ENCODE measurements around the gene PELO.

PELO gene

DNA sequence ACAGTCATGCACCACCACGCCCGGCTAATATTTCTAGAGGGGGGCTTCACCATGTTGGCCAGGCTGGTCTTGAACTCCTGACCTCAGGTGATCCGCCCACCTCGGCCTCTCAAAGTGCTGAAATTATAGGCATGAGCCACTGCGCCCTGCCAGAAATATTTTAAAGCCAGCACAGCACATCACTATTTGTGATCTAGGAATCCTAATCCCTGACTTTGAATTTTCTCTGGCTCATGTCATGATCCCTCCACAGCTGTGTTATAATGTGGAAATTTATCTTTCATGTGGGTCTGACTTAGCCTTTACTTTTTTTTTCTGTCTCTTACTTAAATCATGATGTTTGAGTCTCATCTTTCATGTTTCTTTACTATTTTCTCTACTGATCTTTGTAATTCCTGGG, 18.7 kb upstream of the PELO start:
- DNase-seq: no peak
- in situ Hi-C loops (cut with MboI; ENCODE audit: low pct_unique_long_range_greater_than_20kb, low sequenced_read_pairs): no loop called here

DNA sequence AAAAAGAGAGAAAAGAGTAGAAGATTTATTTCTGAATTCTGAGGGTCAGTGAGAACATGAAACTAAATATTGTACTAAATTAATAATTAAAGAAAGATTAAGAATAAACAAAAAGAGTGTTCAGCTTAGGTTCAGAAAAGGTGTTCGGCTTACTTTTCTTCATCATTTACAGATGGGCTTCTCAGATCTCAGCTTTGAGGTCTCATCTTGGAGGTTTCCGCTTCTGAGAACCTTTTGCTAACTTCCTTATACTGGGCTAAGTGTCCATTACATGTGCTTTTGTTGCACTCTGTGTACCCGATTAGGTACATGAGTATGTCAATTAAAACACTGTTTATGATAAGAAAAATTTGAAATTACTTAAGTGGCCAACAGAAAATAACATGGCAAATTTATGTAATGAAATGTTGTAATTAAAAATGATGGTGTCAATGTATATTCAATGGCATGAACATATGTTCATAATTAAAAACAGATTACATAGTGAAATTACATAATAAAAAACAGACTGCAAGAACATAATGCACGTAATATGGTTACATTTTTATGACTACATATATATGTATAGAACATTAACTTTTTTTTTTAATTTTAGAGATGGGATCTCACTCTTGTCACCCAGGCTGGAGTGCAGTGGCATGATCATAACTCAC, 17.3 kb upstream of the PELO start:
- no peak for DNase-seq
- in situ Hi-C loops (cut with MboI; ENCODE audit: low pct_unique_long_range_greater_than_20kb, low sequenced_read_pairs): no loop called here

DNA sequence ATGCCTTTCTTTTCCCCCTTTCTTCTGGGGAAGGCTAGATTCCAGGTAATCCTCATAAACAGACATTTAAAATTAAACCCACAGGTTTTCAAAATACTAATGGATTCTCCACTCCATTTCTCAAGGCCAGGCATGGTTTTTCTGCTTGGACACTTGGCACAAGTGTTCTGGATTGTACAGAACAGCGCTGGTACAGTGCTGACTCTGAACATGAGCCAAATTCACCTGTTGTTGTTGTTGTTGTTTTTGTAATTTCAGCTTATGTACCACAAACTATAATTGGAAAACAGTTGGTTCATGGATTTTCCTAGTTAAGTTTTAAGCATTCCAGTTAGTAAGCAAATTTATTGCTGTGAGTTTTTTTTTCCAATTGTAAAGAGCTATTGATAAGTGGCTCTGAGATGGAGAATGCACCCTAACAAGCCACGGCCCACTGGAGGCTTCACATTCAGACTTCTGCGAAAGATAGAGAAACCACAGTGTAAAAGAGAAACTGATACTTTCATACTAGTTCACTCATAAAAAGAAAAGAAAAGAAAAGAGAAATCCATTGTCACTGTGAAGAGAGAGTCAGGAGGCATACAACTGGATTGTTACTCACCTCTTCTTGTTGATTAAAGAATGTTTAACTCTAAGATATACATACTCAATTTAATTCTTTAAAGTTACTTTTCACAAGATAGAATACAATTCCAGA, 16.2 kb upstream of the PELO start:
- no peak for DNase-seq
- in situ Hi-C loops (cut with MboI; ENCODE audit: low pct_unique_long_range_greater_than_20kb, low sequenced_read_pairs): no loop called here

DNA sequence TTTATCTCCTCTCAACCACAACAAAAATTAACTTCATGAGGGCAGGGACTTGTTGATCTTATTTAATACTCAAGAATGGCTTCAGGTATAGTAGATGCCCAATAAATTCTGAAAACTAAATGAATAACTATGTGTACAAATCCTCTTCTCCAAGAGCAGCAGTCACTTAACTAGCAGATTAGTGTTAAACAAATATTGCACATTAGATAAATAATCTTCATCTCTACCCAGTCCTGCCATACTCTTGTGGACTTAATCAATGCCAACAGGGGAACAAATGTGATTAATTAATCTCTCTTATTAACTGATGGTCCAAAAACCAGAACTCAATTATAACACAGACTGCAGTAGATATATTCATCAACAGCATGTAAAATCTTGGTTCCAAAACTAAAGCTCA, 15.0 kb upstream of the PELO start:
- in situ Hi-C loops (cut with MboI; ENCODE audit: low pct_unique_long_range_greater_than_20kb, low sequenced_read_pairs): no loop called here
- no peak for DNase-seq

DNA sequence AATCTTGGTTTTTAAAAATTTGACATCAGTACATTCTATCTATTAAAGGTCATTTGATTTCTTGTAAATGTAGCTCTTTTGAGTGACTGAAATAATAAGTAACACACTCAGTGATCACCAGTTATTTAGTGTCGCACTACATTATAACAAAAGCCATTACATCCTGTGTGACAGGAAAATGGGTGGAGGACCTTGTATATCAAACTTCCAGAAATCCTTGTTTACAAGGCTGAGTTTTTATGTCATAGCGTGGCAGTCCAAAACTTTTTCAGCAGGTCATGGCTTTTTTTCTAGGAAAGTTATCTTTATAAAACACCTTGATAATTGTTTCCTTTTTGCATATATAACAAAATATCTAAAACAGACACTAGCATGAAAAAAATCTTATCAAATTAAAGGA, 14.4 kb upstream of the PELO start:
- in situ Hi-C loops (cut with MboI; ENCODE audit: low pct_unique_long_range_greater_than_20kb, low sequenced_read_pairs): no loop called here
- DNase-seq: no peak

DNA sequence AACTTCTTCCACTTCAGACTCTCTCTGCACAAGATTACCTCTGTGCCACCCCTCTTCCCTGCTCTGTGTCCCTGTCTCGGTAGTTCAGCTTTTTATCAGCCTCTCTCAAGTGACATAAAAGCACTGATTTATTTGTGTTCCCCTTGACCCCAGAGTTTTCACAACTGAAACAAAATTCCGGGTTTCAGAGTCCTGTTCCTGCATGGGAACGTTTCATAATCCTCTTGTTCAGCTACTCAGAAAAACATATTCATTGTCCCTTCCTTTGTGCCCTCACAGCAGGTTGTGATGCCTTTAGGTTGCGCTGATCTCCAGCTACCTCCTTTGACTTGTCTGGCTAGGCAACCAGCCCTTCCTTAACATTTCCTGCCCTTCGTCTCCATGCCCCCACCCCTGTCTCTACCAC, 13.7 kb upstream of the PELO start:
- in situ Hi-C loops (cut with MboI; ENCODE audit: low pct_unique_long_range_greater_than_20kb, low sequenced_read_pairs): no loop called here
- DNase-seq: no peak

DNA sequence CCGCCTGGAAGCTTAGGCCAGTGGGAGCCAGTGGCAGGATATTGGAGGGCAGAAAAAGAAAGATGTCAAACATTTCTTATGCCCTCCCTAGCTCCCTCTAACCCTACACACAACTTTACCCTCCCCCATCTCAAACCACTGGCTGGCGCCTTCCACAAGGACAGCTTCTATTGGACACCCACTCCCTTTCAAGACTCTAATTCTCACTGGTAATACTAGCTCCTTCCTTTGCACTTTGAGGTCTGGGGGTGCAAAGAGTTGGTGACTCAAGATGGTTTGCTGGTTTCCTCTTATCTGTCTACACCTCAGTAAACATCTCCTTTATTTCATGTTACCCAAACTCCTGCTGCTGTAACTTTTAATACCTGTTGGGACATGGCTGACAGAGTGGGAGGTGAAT, 11.6 kb upstream of the PELO start:
- no peak for DNase-seq
- in situ Hi-C loops (cut with MboI; ENCODE audit: low pct_unique_long_range_greater_than_20kb, low sequenced_read_pairs): no loop called here

DNA sequence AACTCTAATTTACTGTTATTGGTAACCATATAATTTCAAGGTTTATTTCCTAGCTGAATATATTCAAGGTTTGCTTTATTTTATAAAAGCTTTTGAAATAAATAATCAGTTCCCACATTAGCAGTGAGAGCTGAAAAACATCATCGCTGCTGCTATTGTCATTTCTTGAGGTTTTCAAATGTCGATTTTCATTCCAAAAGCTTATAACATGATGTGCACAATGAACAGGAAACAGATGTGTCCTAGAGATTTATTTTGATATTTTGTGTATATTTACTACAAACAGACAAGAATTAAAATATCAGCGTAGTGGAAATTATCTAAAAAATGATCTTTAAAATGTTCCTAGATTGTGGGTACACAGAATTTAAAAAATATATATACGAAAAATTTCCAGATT, 10.5 kb upstream of the PELO start:
- DNase-seq: no peak
- in situ Hi-C loops (cut with MboI; ENCODE audit: low pct_unique_long_range_greater_than_20kb, low sequenced_read_pairs): no loop called here

DNA sequence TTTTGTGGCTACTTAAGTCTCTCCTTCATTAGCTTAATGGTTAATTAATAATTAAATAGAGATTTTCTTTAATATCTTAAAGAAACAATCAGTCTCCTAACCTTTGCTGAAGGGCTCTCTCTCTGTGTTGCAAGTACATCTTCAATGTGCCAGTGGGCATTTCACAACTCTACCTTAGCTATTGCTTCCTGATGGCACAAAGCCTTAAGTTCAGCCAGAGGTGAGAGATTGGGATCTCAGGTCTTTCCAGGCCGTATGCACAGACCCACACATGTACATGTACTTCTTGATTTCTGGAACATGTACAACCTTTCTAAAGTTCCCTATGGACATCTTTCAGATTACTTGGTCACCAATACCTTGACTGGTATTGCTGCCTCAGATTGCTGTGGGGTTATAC, 8.9 kb upstream of the PELO start:
- no peak for DNase-seq
- in situ Hi-C loops (cut with MboI; ENCODE audit: low pct_unique_long_range_greater_than_20kb, low sequenced_read_pairs): no loop called here

DNA sequence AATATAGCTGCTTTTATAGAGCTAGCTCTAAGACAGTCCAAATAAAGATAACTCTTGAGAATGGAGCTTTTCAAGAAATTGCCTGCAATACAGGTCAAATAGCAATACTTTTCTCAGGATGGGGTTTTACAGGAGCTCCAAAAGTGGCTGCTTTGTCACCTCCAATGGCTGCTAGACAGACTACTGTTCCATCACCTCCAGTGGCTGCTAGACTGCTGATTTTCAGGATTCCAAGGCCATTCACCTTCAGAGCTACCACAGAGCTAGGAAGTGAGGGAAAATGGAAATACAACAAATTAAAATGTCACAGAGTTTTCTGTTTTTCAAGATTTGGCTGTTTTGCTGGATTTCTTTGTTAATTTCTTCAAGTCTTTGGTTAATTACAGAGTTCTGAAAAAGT, 8.5 kb upstream of the PELO start:
- no peak for DNase-seq
- in situ Hi-C loops (cut with MboI; ENCODE audit: low pct_unique_long_range_greater_than_20kb, low sequenced_read_pairs): no loop called here

DNA sequence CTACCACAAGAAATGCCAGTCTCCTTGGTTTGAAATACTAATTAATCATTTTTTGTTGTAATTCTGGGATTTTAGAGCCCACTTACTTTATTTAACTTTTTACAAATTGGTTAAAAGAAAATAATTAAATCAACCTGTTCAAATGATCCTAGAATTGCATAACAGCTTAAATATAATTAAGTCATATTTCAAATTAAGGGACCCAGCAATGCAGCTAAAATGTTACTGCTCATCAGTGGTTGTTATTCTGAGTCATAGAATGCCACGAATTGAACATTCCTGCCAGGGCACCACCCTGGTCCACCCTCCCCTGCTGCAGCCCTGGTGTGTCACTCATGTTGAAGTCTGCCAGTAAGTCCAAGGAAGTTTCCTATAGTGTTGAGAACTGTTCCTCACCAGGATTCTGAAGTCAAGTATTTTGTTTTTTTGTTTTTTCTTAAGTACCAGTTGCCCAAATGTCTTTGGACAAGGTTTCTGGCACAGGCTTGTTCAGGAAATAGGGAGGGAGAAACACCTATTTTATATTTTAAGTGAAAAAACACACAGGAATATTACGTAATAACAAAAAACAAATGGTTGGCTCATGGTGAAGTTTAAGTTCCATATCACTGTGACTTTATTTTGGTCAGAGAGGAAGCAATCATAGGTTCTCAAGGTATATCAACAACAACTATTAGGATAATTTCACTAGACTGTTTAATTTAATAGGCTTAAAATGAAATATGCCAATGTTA, 4.3 kb upstream of the PELO start:
- in situ Hi-C loops (cut with MboI; ENCODE audit: low pct_unique_long_range_greater_than_20kb, low sequenced_read_pairs): no loop called here
- no peak for DNase-seq

DNA sequence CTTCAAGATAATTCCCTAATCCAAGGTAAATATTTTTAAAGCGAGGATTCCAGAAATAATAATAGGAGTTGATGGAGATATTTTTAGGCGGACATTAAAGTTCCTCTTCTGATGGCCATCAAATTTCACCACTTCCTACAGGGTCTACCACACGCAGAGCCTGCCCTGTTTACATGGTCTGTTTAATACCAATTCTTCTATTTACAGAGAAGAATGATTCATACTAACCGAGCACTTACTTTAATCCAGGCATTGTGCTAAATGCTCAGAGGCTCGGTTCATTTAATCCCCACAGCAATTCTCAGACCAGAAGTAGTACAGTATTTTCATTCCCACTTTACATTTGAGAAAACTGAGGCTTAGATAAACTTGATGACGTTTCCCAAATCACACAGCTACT, 3.0 kb upstream of the PELO start:
- in situ Hi-C loops (cut with MboI; ENCODE audit: low pct_unique_long_range_greater_than_20kb, low sequenced_read_pairs): no loop called here
- DNase-seq: no peak

DNA sequence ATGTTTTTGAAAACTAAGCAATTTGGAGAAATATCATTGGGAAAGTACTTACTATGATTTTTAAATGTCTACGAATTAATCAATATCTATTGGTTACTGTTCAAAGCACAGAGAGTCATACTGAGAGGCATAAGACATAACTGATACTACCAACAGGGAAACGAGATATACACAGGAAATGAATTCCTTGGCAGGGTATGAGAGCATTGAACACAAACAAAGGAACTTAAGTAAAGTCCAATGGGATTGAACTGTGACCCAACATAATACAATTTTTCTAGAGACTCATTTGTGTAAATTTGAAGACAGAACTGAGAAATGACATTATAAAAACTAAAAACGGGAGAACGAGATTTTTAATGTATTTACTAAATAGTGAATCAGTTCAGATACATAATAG, 1.3 kb upstream of the PELO start:
- in situ Hi-C loops (cut with MboI; ENCODE audit: low pct_unique_long_range_greater_than_20kb, low sequenced_read_pairs): no loop called here
- DNase-seq: no peak

DNA sequence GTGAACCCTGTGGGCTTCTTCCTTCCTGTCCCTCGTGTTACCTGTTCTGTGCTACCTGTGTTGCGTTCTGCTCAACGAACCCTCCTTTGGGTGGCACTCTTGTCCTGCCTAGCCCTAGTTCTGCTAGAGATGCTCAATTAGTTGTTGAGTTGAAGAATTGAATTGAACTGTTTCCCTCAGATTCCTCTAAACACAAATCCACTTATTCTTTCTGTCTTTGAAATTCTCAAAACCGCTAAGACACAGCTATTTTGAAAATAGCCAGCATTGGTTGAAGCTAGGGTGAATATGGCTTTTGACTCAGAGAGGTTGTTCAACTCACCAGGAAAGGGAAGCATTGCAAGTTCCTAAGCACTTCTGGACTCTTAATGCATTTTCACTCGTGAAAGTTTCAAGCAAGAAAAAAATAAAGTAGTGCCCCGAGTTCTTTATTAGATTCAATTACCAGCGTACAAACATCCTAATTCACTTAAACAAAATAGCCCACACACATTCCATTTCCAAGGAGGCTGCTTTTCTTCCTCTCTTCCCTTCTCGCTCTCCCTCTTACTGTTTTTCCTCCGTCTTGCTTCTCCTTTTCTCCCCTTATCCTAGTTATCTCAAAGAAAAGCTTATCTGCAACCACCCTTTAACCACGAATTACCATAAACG, 642 bp upstream of the PELO start:
- in situ Hi-C loops (cut with MboI; ENCODE audit: low pct_unique_long_range_greater_than_20kb, low sequenced_read_pairs): no loop called here
- DNase-seq: no peak

DNA sequence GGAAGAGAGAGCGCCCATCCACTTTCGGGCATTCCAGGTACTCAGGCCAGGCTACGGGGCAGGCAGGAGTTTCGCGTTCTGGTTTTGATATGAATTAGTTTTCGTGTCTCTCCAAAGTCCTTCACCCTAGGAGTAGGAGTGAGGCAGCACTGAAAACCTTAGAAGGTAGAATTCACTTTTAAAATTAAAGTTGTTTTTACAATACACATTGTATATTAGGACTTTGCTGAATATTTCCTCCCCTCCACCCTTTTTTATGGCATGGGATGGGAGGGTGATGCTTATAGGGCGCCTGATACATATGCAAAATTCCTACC, 747 bp downstream of the PELO start:
- no peak for DNase-seq
- in situ Hi-C loops (cut with MboI; ENCODE audit: low pct_unique_long_range_greater_than_20kb, low sequenced_read_pairs): no loop called here

DNA sequence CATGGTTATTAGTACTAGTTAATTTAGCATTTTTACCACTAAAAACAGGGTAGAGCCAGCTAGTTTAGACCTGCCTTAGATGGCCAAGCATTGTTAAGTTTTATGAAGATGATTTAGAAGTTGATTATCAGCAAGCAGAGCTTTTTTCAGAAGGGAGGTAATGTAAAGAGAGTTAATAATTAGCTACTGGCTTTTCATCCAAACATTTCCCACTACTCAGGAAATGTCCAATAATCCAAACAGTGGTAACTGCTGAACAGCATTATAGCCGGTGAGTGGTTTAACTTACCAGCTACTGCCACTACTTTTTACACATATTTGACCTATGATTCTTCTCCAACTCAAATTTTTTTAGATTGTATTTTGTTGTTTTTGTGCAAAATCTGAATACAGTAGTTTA, 1.7 kb downstream of the PELO start:
- in situ Hi-C loops (cut with MboI; ENCODE audit: low pct_unique_long_range_greater_than_20kb, low sequenced_read_pairs): no loop called here
- DNase-seq: no peak

DNA sequence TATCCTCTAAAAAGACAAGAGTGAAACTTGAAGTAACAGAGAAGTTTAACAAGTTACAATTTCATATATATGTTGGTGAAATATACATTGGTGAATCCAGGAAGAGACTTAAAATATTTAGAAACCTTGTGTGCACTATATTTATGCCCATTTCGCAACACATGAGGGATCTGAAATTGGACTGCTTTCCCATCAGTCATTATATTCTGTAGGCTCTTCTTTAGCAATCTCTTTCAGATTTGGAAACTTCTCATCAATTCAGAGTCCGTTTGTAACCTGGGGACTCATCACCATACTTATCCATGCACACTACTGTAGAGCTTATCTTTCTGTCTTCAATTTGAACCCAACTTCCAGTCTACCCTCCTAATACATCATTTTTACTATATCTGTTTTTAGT, 2.1 kb downstream of the PELO start:
- no peak for DNase-seq
- in situ Hi-C loops (cut with MboI; ENCODE audit: low pct_unique_long_range_greater_than_20kb, low sequenced_read_pairs): no loop called here

DNA sequence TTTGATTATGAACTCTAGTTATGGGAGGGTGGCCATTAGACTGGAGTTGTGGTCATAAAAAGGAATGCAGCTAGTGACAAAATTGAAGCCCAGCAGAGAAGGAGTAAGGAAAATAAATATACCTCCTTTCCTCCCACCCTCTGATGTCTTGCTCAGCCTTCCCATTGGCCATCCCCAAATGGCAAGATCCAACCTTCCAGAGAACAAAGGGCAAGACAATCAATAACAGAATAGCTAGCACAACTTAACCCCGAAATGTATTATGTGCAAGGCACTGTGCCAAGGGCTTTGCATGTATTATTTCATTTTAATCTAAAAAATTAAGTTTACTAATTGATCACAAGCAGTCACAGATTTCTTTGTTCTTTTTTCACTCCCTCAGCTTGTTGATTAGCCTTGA, 3.6 kb downstream of the PELO start:
- no peak for DNase-seq
- in situ Hi-C loops (cut with MboI; ENCODE audit: low pct_unique_long_range_greater_than_20kb, low sequenced_read_pairs): no loop called here

DNA sequence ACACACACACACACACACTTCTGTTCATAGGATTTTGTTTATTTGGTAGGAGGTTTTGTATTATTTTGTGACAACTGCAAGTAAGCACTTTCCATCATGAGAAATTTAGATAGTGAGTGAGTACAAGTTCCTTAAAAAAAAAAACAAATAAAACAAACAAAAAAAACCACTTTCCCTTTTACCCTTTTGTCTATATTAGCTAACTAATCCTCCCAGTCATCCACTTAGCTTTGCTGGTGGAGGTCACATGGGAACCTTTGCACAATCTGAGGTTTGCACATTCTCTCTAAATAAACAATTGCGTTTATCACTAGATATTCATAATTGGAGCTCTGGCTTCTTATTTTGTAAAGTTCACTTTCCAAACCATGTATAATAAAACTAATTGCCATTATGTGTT, 6.8 kb downstream of the PELO start:
- in situ Hi-C loops (cut with MboI; ENCODE audit: low pct_unique_long_range_greater_than_20kb, low sequenced_read_pairs): no loop called here
- no peak for DNase-seq

DNA sequence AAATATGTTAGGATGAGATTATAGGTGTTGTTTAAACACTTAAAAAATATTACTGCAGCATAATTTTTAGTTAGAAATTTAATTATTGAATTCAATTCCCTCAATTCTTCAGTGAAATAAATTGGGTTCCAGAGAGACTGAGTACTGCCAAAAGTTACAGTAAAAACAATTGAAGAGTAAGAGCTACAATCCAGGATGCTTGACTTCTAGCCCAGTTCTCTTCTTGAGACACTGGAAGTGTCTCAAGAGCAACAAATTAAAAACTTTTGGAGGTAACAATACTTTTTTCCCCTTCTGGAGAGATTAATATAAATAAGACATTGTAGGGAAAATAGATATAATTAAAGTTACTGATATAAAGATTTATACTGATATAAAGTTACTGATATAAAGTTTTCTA, 8.3 kb downstream of the PELO start:
- in situ Hi-C loops (cut with MboI; ENCODE audit: low pct_unique_long_range_greater_than_20kb, low sequenced_read_pairs): no loop called here
- DNase-seq: no peak
